ENCODE results near the gene CDK10. TPM values are rescaled to one million over a fixed set of nuclear protein-coding genes. Genes with fewer than 3 reads are reported as not detected.

Gene CDK10
- total and polyA plus RNA-seq, 9 of the 15 experiments (the other 6 are each of a cell fraction or from before 2014, with no cell fraction given): 2.0 to 85.1 (median 40.1) TPM

DNA sequence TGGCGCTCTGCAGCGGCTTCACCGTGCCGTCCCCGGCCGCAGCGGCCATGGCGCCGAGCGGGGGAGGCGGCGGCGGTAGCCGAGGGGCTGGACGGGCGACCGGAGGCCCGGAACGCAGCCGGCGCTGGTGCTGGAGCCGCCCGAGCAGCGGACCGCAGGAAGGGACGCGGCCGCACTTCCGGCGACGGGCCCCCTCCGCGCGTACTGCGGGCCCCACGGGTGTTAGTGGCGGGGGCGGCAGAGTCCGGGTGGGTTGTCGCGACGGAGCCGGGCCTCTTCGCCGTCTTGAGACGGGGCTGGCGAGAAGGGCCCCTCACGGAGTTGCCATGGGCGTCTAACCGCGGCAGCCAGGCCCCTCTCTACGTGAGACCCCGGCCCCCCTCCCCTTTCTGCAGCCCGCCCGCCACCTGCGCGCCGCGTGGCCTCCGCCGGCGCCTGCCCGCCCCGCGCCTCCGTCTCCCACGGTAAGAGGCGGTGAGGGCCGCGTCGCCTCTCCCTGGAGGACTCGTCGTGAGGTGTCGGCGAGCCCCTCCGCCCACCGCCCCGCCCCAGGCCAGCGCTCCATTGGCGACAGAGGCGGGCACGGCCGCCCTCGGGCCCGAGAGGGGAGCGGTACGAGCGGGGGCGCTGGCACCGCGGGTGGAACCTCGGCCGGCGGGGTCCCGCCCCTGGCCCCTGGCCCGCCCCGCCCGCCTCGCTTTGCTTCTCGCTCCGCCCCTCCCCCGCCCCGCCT lies 34.5 kb downstream of the CDK10 start, which contains the start of the genes VPS9D1 and ZNF276 (continued):
- TF ChIP-seq, protein P1, sequence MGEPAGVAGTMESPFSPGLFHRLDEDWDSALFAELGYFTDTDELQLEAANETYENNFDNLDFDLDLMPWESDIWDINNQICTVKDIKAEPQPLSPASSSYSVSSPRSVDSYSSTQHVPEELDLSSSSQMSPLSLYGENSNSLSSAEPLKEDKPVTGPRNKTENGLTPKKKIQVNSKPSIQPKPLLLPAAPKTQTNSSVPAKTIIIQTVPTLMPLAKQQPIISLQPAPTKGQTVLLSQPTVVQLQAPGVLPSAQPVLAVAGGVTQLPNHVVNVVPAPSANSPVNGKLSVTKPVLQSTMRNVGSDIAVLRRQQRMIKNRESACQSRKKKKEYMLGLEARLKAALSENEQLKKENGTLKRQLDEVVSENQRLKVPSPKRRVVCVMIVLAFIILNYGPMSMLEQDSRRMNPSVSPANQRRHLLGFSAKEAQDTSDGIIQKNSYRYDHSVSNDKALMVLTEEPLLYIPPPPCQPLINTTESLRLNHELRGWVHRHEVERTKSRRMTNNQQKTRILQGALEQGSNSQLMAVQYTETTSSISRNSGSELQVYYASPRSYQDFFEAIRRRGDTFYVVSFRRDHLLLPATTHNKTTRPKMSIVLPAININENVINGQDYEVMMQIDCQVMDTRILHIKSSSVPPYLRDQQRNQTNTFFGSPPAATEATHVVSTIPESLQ (CRISPR knock-in tag; IDR thresholded peaks at IDR 0.05): no peak
- TF ChIP-seq, protein P2, sequence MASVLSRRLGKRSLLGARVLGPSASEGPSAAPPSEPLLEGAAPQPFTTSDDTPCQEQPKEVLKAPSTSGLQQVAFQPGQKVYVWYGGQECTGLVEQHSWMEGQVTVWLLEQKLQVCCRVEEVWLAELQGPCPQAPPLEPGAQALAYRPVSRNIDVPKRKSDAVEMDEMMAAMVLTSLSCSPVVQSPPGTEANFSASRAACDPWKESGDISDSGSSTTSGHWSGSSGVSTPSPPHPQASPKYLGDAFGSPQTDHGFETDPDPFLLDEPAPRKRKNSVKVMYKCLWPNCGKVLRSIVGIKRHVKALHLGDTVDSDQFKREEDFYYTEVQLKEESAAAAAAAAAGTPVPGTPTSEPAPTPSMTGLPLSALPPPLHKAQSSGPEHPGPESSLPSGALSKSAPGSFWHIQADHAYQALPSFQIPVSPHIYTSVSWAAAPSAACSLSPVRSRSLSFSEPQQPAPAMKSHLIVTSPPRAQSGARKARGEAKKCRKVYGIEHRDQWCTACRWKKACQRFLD (CRISPR knock-in tag; IDR thresholded peaks at IDR 0.05): peak; percentile 82
- 0 out of 2 replicates have a peak, but pooled peaks have one; percentile 60 for TF ChIP-seq SMAD3 (CRISPR knock-in tag; conservative IDR thresholded peaks at IDR 0.05)
- TF ChIP-seq ZNF282 (CRISPR knock-in tag; IDR thresholded peaks at IDR 0.05): peak; percentile 91
- no peak for TF ChIP-seq ARNT (IDR thresholded peaks at IDR 0.05)
- TF ChIP-seq ZNF507 (tag; conservative IDR thresholded peaks at IDR 0.05): no peak
- TF ChIP-seq FOXK2 (conservative IDR thresholded peaks at IDR 0.05 in 1 of 2, IDR thresholded peaks at IDR 0.05 in 1 of 2; ENCODE audit: low read depth in 2 of 2): no peak
- TF ChIP-seq NR4A1 (CRISPR knock-in tag; IDR thresholded peaks at IDR 0.05): no peak
- TF ChIP-seq NR4A1 (tag; IDR thresholded peaks at IDR 0.05): peak; percentile 64; the same call in 1 of the 2 replicates
- TF ChIP-seq PYGO2 (tag; IDR thresholded peaks at IDR 0.05): no peak
- TF ChIP-seq NONO (IDR thresholded peaks at IDR 0.05; ENCODE audit: low read depth in 2 of 2, low read length in 1 of 2): peak; percentile 50 to 88
- no peak for TF ChIP-seq BMI1 (IDR thresholded peaks at IDR 0.05; ENCODE audit: low read length)
- TF ChIP-seq PRPF4 (IDR thresholded peaks at IDR 0.05; ENCODE audit: insufficient read depth, low read depth, low read length, poor library complexity, severe bottlenecking): peak; percentile 31
- TF ChIP-seq ZNF764 (CRISPR knock-in tag; IDR thresholded peaks at IDR 0.05; ENCODE audit: low read depth): no peak
- no peak; the same call in 1 of the 2 replicates for TF ChIP-seq ZNF12 (CRISPR knock-in tag; IDR thresholded peaks at IDR 0.05)
- peak; percentile 80; the same call in 1 of the 2 replicates for TF ChIP-seq NR1H2 (CRISPR knock-in tag; IDR thresholded peaks at IDR 0.05)
- no peak for TF ChIP-seq MIER1 (IDR thresholded peaks at IDR 0.05; ENCODE audit: low read depth)
- no peak for TF ChIP-seq ZNF780A (CRISPR knock-in tag; IDR thresholded peaks at IDR 0.05)
- peak in 1 of 2 experiments; percentile 47; a peak in 2 of 4 replicates for TF ChIP-seq SIN3A (IDR thresholded peaks at IDR 0.05; ENCODE audit: borderline replicate concordance in 2 of 2, control insufficient read depth in 1 of 2, low read depth in 2 of 2, low read length in 2 of 2)
- TF ChIP-seq PHF8 (IDR thresholded peaks at IDR 0.05; ENCODE audit: borderline replicate concordance, low read length): peak; percentile 52; the same call in 1 of the 2 replicates
- no peak for TF ChIP-seq CEBPG (CRISPR knock-in tag; IDR thresholded peaks at IDR 0.05)
- no peak for TF ChIP-seq CEBPG (tag; conservative IDR thresholded peaks at IDR 0.05 in 1 of 2, IDR thresholded peaks at IDR 0.05 in 1 of 2)
- no peak for TF ChIP-seq CHCHD3 (CRISPR knock-in tag; IDR thresholded peaks at IDR 0.05)
- no peak for TF ChIP-seq KLF10 (CRISPR knock-in tag; IDR thresholded peaks at IDR 0.05)
